ENCODE results near the gene SLC35A2. TPM values are rescaled to one million over a fixed set of nuclear protein-coding genes. Genes with fewer than 3 reads are reported as not detected.

SLC35A2 gene
- total RNA-seq, 1 donor from 2014 or later: 7.1 TPM

- intact Hi-C loops (cut with DNase I): no loop called here
- TF ChIP-seq CTCF (IDR thresholded peaks at IDR 0.05): no peak
- TF ChIP-seq POLR2AphosphoS5 (IDR thresholded peaks at IDR 0.05; ENCODE audit: insufficient read depth in 1 of 2, low read depth in 1 of 2): no peak
- no peak for TF ChIP-seq POLR2A (IDR thresholded peaks at IDR 0.05)
- H3K4me3 ChIP-seq: no peak overlapping the region
- H3K27ac ChIP-seq: no peak overlapping the region
- no peaks in the 10 kb centered on the region for H3K9me3 ChIP-seq
- H3K4me1 ChIP-seq: peaks cover 8% of the 10 kb centered on the region
- peaks cover 0 to 20% of the 10 kb centered on the region in 2 donors for H3K36me3 ChIP-seq
- DNase-seq (ENCODE audit: extremely low spot score in 2 of 2): no peak
- no peaks in the 10 kb centered on the region for H3K27me3 ChIP-seq
Observed at GRCh38 chrX:48902776-48903175, 8.7 kb downstream of the SLC35A2 start.

- peaks cover 0 to 20% of the 10 kb centered on the region in 2 donors for H3K36me3 ChIP-seq
- no peak overlapping the region for H3K4me3 ChIP-seq
- H3K9me3 ChIP-seq: no peaks in the 10 kb centered on the region
- peaks cover 8% of the 10 kb centered on the region for H3K4me1 ChIP-seq
- TF ChIP-seq CTCF (IDR thresholded peaks at IDR 0.05) (no peak), POLR2AphosphoS5 (IDR thresholded peaks at IDR 0.05; ENCODE audit: insufficient read depth in 1 of 2, low read depth in 1 of 2) (no peak), POLR2A (IDR thresholded peaks at IDR 0.05) (no peak)
- DNase-seq (ENCODE audit: extremely low spot score in 2 of 2): no peak
- no peaks in the 10 kb centered on the region for H3K27me3 ChIP-seq
- H3K27ac ChIP-seq: no peak overlapping the region
- intact Hi-C loops (cut with DNase I): no loop called here
Observed at GRCh38 chrX:48902135-48902534, 9.3 kb downstream of the SLC35A2 start.

- H3K4me3 ChIP-seq: no peak overlapping the region
- peak in 1 of 2 donors; percentile 84 for DNase-seq (ENCODE audit: extremely low spot score in 2 of 2)
- H3K9me3 ChIP-seq: no peaks in the 10 kb centered on the region
- H3K36me3 ChIP-seq: peaks cover 0 to 20% of the 10 kb centered on the region in 2 donors
- H3K27me3 ChIP-seq: no peaks in the 10 kb centered on the region
- H3K27ac ChIP-seq: no peak overlapping the region
- TF ChIP-seq CTCF (IDR thresholded peaks at IDR 0.05) (no peak), POLR2A (IDR thresholded peaks at IDR 0.05) (no peak), POLR2AphosphoS5 (IDR thresholded peaks at IDR 0.05; ENCODE audit: insufficient read depth in 1 of 2, low read depth in 1 of 2) (no peak)
- intact Hi-C loops (cut with DNase I): no loop called here
- peaks cover 14% of the 10 kb centered on the region for H3K4me1 ChIP-seq
Observed at GRCh38 chrX:48901069-48901468, 10.4 kb downstream of the SLC35A2 start.

GRCh38 chrX:48899078-48899410 lies 12.4 kb downstream of the SLC35A2 start:
- no peaks in the 10 kb centered on the region for H3K9me3 ChIP-seq
- H3K27me3 ChIP-seq: no peaks in the 10 kb centered on the region
- TF ChIP-seq CTCF (IDR thresholded peaks at IDR 0.05) (no peak), POLR2AphosphoS5 (IDR thresholded peaks at IDR 0.05; ENCODE audit: insufficient read depth in 1 of 2, low read depth in 1 of 2) (no peak), POLR2A (IDR thresholded peaks at IDR 0.05) (no peak)
- no peak for DNase-seq (ENCODE audit: extremely low spot score in 2 of 2)
- H3K4me1 ChIP-seq: peaks cover 14% of the 10 kb centered on the region
- H3K4me3 ChIP-seq: no peak overlapping the region
- no peak overlapping the region for H3K27ac ChIP-seq
- peaks cover 0 to 14% of the 10 kb centered on the region in 2 donors for H3K36me3 ChIP-seq
- intact Hi-C loops (cut with DNase I): no loop called here

- DNase-seq (ENCODE audit: extremely low spot score in 2 of 2): peak; percentile 94 to 96
- H3K9me3 ChIP-seq: no peaks in the 10 kb centered on the region
- H3K36me3 ChIP-seq: peaks cover 0 to 9% of the 10 kb centered on the region in 2 donors
- H3K27me3 ChIP-seq: no peaks in the 10 kb centered on the region
- intact Hi-C loops (cut with DNase I): no loop called here
- H3K27ac ChIP-seq: peak within 1 kb of the TSS; percentile 91
- peaks cover 14% of the 10 kb centered on the region for H3K4me1 ChIP-seq
- peak within 1 kb of the TSS; percentile 54 to 62 for H3K4me3 ChIP-seq
- TF ChIP-seq POLR2AphosphoS5 (IDR thresholded peaks at IDR 0.05; ENCODE audit: insufficient read depth in 1 of 2, low read depth in 1 of 2): peak in 1 of 2 donors; percentile 93
- peak in 1 of 2 donors; percentile 39 for TF ChIP-seq POLR2A (IDR thresholded peaks at IDR 0.05)
- TF ChIP-seq CTCF (IDR thresholded peaks at IDR 0.05): no peak
Observed at GRCh38 chrX:48897625-48898306, 13.7 kb downstream of the SLC35A2 start, which contains the start of the genes PQBP1 and TIMM17B. Gene PQBP1, plus strand, starts transcription at chrX:48897930. Its CDS starts 580 bp downstream, at chrX:48898510. Gene TIMM17B, minus strand, starts transcription at chrX:48897768. Its CDS starts 19 bp downstream, at chrX:48897749.
